ENCODE measurements around the gene PRKCA. TPM values are rescaled to one million over a fixed set of nuclear protein-coding genes. Genes with fewer than 3 reads are reported as not detected.

PRKCA gene
- total and polyA plus RNA-seq, 9 of the 15 experiments (the other 6 are each of a cell fraction or from before 2014, with no cell fraction given), result 3.2 to 33.0 (median 17.8) TPM

DNA sequence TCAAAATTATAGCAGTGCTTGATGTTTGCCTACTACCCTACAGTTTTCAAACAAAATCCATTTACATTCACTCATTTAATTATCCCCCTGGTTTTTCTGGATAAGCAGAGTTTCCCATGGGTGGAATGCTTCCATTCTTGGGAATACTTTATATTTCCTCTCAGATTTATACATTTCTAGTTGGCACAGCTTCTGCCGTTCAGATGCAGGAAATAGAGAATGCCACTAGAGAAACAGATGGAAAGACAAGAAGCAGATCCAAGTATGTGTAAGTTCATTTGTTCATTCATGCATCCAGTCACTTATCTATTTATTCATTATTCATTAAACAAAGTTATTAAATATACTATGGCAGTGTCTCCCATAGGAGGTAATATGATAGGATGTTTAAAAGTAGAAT, 467.5 kb downstream of the PRKCA start (continued):
- TF ChIP-seq, protein P1, sequence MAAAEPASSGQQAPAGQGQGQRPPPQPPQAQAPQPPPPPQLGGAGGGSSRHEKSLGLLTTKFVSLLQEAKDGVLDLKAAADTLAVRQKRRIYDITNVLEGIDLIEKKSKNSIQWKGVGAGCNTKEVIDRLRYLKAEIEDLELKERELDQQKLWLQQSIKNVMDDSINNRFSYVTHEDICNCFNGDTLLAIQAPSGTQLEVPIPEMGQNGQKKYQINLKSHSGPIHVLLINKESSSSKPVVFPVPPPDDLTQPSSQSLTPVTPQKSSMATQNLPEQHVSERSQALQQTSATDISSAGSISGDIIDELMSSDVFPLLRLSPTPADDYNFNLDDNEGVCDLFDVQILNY (CRISPR knock-in tag; IDR thresholded peaks at IDR 0.05), result no peak
- TF ChIP-seq ZKSCAN1 (IDR thresholded peaks at IDR 0.05; ENCODE audit: low read depth, low read length) (no peak), TSHZ1 (CRISPR knock-in tag; IDR thresholded peaks at IDR 0.05) (no peak), ZNF23 (CRISPR knock-in tag; IDR thresholded peaks at IDR 0.05) (no peak), ZNF57 (CRISPR knock-in tag; IDR thresholded peaks at IDR 0.05) (no peak), ZBTB8A (IDR thresholded peaks at IDR 0.05; ENCODE audit: partially characterized antibody) (no peak), ZNF398 (CRISPR knock-in tag; IDR thresholded peaks at IDR 0.05) (no peak), ZFP36 (IDR thresholded peaks at IDR 0.05; ENCODE audit: low read depth, low read length, partially characterized antibody) (no peak), MXI1 (IDR thresholded peaks at IDR 0.05; ENCODE audit: low read depth, low read length) (no peak), FOXA1 (IDR thresholded peaks at IDR 0.05; ENCODE audit: borderline replicate concordance) (no peak), ILF3 (IDR thresholded peaks at IDR 0.05; ENCODE audit: borderline replicate concordance) (no peak)

Measured in K562 (cell line).